Neural cell (in vitro differentiated cells): Measurements from ENCODE around the gene METTL1. TPM values are rescaled to one million over a fixed set of nuclear protein-coding genes. Genes with fewer than 3 reads are reported as not detected.

Experiments used
- H2AFZ ChIP-seq: fragments of 200-600, 300-800 bp; sonication (generic), shearing (Covaris generic); 2 replicates; pipeline ENCODE4 v1.6.0; 2014; ENCODE audit warnings: low read depth, mild to moderate bottlenecking, antibody characterized with exemption, low read length, moderate library complexity
- H3F3A ChIP-seq: fragments of 200-600 bp; shearing (Covaris generic); 2 replicates; pipeline ENCODE4 v1.6.1; 2016; ENCODE audit warnings: mild to moderate bottlenecking, moderate library complexity, mixed read lengths, antibody characterized with exemption, low read length; ENCODE audit not compliant: insufficient read depth, poor library complexity, severe bottlenecking
- H3K27ac ChIP-seq: fragments of 200-600, 300-800 bp; sonication (generic), shearing (Covaris generic); 2 replicates; pipeline ENCODE4 v1.5.1; 2014; ENCODE audit warnings: mild to moderate bottlenecking, low read length, moderate library complexity
- H3K27me3 ChIP-seq: fragments of 300-800, 200-600 bp; sonication (generic), shearing (Covaris generic); 2 replicates; pipeline ENCODE4 v1.6.0; 2014; ENCODE audit warnings: mild to moderate bottlenecking, low read depth, low read length, moderate library complexity; ENCODE audit not compliant: insufficient read depth
- H3K36me3 ChIP-seq: fragments of 300-800, 200-600 bp; sonication (generic), shearing (Covaris generic); 2 replicates; pipeline ENCODE4 v1.5.1; 2014; ENCODE audit warnings: mild to moderate bottlenecking, antibody characterized with exemption, low read length, moderate library complexity; ENCODE audit not compliant: insufficient read depth
- H3K4me2 ChIP-seq: fragments of 300-800, 200-600 bp; sonication (generic), shearing (Covaris generic); 2 replicates; pipeline ENCODE4 v1.6.0; 2014; ENCODE audit warnings: mild to moderate bottlenecking, low read length
- H3K4me3 ChIP-seq: fragments of 300-800, 200-600 bp; sonication (generic), shearing (Covaris generic); 2 replicates; pipeline ENCODE4 v1.5.1; 2014; ENCODE audit warnings: mild to moderate bottlenecking, low read length, moderate library complexity
- H3K79me2 ChIP-seq: fragments of 200-600 bp; shearing (Covaris generic); replicated peaks from 2 replicates; pipeline ENCODE4 v1.6.0; 2014; ENCODE audit warnings: mild to moderate bottlenecking, low read length, moderate library complexity; ENCODE audit not compliant: insufficient read depth
- H3K9ac ChIP-seq: fragments of 300-800, 200-600 bp; sonication (generic), shearing (Covaris generic); 2 replicates; pipeline ENCODE4 v1.6.1; 2016; ENCODE audit warnings: mild to moderate bottlenecking, low read length, mixed read lengths
- H3K9me2 ChIP-seq: fragments of 200-600 bp; shearing (Covaris generic); 2 replicates; pipeline ENCODE4 v1.6.1; 2016; ENCODE audit warnings: mild to moderate bottlenecking, low read length, mixed read lengths; ENCODE audit not compliant: insufficient read depth
- H3K9me3 ChIP-seq: fragments of 200-600, 300-800 bp; sonication (generic), shearing (Covaris generic); 2 replicates; pipeline ENCODE4 v1.6.1; 2016; ENCODE audit warnings: mild to moderate bottlenecking, mixed run types, low read length, moderate library complexity, mixed read lengths
- H4K20me1 ChIP-seq: fragments of 200-600 bp; shearing (Covaris generic); 2 replicates; pipeline ENCODE4 v1.6.1; 2016; ENCODE audit warnings: mild to moderate bottlenecking, mixed run types; ENCODE audit not compliant: insufficient read depth
- EP300 ChIP-seq: fragments of 450-650 bp; conservative IDR thresholded peaks from 2 replicates; pipeline ENCODE4 v1.6.1; 2014; ENCODE audit warnings: antibody characterized with exemption, mild to moderate bottlenecking, moderate library complexity; ENCODE audit not compliant: poor library complexity, severe bottlenecking
- EZH2 ChIP-seq: fragments of 200-600, 300-800 bp; shearing (Covaris generic), sonication (generic); IDR thresholded peaks from 2 replicates; pipeline ENCODE4 v1.6.1; 2014; ENCODE audit warnings: antibody characterized with exemption, low read length, borderline replicate concordance, mild to moderate bottlenecking; ENCODE audit not compliant: insufficient read depth, poor library complexity, severe bottlenecking
- MXI1 ChIP-seq: fragments of 450-650 bp; conservative IDR thresholded peaks from 2 replicates; pipeline ENCODE4 v1.6.1; 2014; ENCODE audit warnings: antibody characterized with exemption, mild to moderate bottlenecking; ENCODE audit not compliant: poor library complexity, severe bottlenecking
- POLR2AphosphoS5 ChIP-seq: IDR thresholded peaks from 2 replicates; pipeline ENCODE4 v1.6.1; 2012
- RAD21 ChIP-seq: fragments of 450-650 bp; conservative IDR thresholded peaks from 2 replicates; pipeline ENCODE4 v1.6.1; 2014; ENCODE audit warnings: antibody characterized with exemption, mild to moderate bottlenecking, moderate library complexity
- SMC3 ChIP-seq: fragments of 450-650 bp; conservative IDR thresholded peaks from 2 replicates; pipeline ENCODE4 v1.6.1; 2014; ENCODE audit warnings: antibody characterized with exemption, mild to moderate bottlenecking, moderate library complexity; ENCODE audit not compliant: poor library complexity
- TAF1 ChIP-seq: IDR thresholded peaks from 2 replicates; pipeline ENCODE4 v1.6.1; 2012; ENCODE audit warnings: low read depth
- polyA plus RNA-seq: library from polyadenylated mRNA; depleted of rRNA; stranded (reverse); fragments of >200 nt; gene quantifications from 2 replicates; pipeline ENCODE4 v1.2.3, GENCODE V29; 2014
- TF ChIP-seq, protein P1 (sequence below): fragments of 450-650 bp; IDR thresholded peaks from 2 replicates; pipeline ENCODE4 v1.5.1; 2014; ENCODE audit warnings: antibody characterized with exemption, mild to moderate bottlenecking, moderate library complexity; ENCODE audit not compliant: poor library complexity, severe bottlenecking
- TF ChIP-seq, protein P2 (sequence below): IDR thresholded peaks from 2 replicates; pipeline ENCODE4 v1.6.1; 2012; ENCODE audit warnings: borderline replicate concordance

METTL1 gene
- polyA plus RNA-seq, 1 donor from 2014 or later, result 1.9 TPM

DNA sequence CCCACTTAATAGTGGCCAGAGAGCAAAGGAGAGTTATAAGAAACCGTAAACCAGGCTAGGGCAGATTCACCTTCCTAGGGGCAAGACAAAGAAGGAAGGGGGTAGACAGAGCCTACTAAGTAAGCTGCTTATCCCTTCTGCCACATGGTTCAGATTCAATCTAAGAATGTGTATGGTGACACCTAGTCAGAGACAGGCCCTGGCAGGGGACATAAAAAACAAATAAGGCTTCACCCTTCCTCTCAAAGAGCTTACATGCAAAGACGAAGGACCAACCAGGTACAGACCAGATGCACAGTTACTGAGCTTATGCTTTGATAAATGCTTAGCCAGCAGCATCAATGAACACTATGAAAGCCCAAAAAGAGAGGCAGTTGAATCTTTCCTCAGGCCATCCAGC lies 9.4 kb downstream of the METTL1 start:
- peaks cover 52% of the 10 kb centered on the region for H3K27me3 ChIP-seq
- no peaks in the 10 kb centered on the region for H4K20me1 ChIP-seq
- TF ChIP-seq TAF1 (no peak), MXI1 (no peak), SMC3 (no peak), POLR2AphosphoS5 (no peak), RAD21 (no peak), EP300 (no peak), EZH2 (no peak)
- TF ChIP-seq, protein P1, sequence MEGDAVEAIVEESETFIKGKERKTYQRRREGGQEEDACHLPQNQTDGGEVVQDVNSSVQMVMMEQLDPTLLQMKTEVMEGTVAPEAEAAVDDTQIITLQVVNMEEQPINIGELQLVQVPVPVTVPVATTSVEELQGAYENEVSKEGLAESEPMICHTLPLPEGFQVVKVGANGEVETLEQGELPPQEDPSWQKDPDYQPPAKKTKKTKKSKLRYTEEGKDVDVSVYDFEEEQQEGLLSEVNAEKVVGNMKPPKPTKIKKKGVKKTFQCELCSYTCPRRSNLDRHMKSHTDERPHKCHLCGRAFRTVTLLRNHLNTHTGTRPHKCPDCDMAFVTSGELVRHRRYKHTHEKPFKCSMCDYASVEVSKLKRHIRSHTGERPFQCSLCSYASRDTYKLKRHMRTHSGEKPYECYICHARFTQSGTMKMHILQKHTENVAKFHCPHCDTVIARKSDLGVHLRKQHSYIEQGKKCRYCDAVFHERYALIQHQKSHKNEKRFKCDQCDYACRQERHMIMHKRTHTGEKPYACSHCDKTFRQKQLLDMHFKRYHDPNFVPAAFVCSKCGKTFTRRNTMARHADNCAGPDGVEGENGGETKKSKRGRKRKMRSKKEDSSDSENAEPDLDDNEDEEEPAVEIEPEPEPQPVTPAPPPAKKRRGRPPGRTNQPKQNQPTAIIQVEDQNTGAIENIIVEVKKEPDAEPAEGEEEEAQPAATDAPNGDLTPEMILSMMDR, result no peak
- TF ChIP-seq, protein P2, sequence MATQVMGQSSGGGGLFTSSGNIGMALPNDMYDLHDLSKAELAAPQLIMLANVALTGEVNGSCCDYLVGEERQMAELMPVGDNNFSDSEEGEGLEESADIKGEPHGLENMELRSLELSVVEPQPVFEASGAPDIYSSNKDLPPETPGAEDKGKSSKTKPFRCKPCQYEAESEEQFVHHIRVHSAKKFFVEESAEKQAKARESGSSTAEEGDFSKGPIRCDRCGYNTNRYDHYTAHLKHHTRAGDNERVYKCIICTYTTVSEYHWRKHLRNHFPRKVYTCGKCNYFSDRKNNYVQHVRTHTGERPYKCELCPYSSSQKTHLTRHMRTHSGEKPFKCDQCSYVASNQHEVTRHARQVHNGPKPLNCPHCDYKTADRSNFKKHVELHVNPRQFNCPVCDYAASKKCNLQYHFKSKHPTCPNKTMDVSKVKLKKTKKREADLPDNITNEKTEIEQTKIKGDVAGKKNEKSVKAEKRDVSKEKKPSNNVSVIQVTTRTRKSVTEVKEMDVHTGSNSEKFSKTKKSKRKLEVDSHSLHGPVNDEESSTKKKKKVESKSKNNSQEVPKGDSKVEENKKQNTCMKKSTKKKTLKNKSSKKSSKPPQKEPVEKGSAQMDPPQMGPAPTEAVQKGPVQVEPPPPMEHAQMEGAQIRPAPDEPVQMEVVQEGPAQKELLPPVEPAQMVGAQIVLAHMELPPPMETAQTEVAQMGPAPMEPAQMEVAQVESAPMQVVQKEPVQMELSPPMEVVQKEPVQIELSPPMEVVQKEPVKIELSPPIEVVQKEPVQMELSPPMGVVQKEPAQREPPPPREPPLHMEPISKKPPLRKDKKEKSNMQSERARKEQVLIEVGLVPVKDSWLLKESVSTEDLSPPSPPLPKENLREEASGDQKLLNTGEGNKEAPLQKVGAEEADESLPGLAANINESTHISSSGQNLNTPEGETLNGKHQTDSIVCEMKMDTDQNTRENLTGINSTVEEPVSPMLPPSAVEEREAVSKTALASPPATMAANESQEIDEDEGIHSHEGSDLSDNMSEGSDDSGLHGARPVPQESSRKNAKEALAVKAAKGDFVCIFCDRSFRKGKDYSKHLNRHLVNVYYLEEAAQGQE, result no peak
- no peaks in the 10 kb centered on the region for H3K9me3 ChIP-seq
- H3K27ac ChIP-seq, result no peak overlapping the region
- no peaks in the 10 kb centered on the region for H3F3A ChIP-seq
- H3K9ac ChIP-seq, result no peak overlapping the region
- H3K9me2 ChIP-seq, result no peaks in the 10 kb centered on the region
- H2AFZ ChIP-seq, result no peak overlapping the region
- H3K79me2 ChIP-seq, result no peaks in the 10 kb centered on the region
- no peak overlapping the region for H3K4me3 ChIP-seq
- no peak overlapping the region for H3K4me2 ChIP-seq
- H3K36me3 ChIP-seq, result no peaks in the 10 kb centered on the region

DNA sequence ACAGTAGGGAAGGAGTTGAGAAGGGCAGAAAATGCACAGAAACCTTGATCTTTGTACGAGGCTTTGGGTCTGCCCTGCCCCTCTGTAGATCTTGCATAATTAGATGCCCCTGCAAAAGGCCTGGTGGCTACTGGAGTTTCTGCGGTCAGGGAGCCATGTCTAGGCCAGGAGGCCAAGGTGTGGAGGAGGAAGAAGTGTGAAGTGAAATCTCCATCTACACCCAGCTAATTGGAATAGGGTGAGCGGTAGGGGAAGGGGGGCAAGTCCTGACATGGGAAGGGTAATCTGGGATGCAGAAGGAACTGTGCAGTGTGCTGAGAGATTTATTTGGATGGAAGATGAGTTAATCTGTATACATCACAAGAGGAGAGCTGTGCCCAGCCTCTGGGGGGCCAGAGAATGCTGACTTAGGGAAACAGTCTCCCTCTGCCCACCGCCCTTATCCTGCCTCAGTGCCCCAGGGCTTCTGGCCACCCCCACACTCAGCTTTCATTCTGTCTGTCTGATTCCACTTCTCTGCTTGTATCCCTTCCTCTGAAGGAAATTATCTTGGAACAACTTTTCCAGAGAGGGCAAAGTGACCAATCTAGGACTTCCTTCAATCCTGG lies 10.4 kb downstream of the METTL1 start:
- Histone ChIP-seq H3K4me3 (no peak overlapping the region), H3K79me2 (no peaks in the 10 kb centered on the region), H3K27ac (no peak overlapping the region), H4K20me1 (no peaks in the 10 kb centered on the region), H2AFZ (no peak overlapping the region), H3K4me2 (no peak overlapping the region), H3K9me2 (no peaks in the 10 kb centered on the region), H3K9ac (no peak overlapping the region), H3F3A (no peaks in the 10 kb centered on the region), H3K36me3 (no peaks in the 10 kb centered on the region), H3K9me3 (no peaks in the 10 kb centered on the region), H3K27me3 (peaks cover 43% of the 10 kb centered on the region)
- TF ChIP-seq RAD21 (no peak), EP300 (no peak), EZH2 (no peak), SMC3 (no peak), TAF1 (no peak), POLR2AphosphoS5 (no peak), MXI1 (no peak)
- TF ChIP-seq, protein P1, result no peak
- TF ChIP-seq, protein P2, result no peak
